ENCODE results near the gene MAP7.
A peak's percentile ranks its signal among the peaks of the same experiment; 100 is the strongest.
"Not testable (repeated sequence)": the region's sequence is repeated elsewhere in the genome, so short reads cannot be mapped to it uniquely, and the experiment has no call there.

MAP7 gene

GRCh38 chr6:136331461-136331860 lies 218.8 kb downstream of the MAP7 start:
- DNase-seq = no peak

GRCh38 chr6:136330634-136331033 lies 219.6 kb downstream of the MAP7 start:
- DNase-seq = no peak

GRCh38 chr6:136326038-136326553 lies 224.1 kb downstream of the MAP7 start:
- DNase-seq = no peak

- DNase-seq = no peak
Observed at GRCh38 chr6:136324686-136325380, 225.4 kb downstream of the MAP7 start.

- no peak for DNase-seq
Observed at GRCh38 chr6:136323431-136324112, 226.7 kb downstream of the MAP7 start.

- no peak for DNase-seq
Observed at GRCh38 chr6:136319732-136320131, 230.5 kb downstream of the MAP7 start.

GRCh38 chr6:136318676-136319075 lies 231.5 kb downstream of the MAP7 start:
- DNase-seq = no peak

- DNase-seq = no peak
Observed at GRCh38 chr6:136317971-136318370, 232.3 kb downstream of the MAP7 start.

- DNase-seq = peak; percentile 59
Observed at GRCh38 chr6:136317021-136317694, 233.1 kb downstream of the MAP7 start.

- no peak for DNase-seq
Observed at GRCh38 chr6:136315594-136315993, 234.6 kb downstream of the MAP7 start.

- no peak for DNase-seq
Observed at GRCh38 chr6:136312975-136313374, 237.2 kb downstream of the MAP7 start.

- DNase-seq = no peak
Observed at GRCh38 chr6:136309729-136310311, 240.4 kb downstream of the MAP7 start.

GRCh38 chr6:136309171-136309570 lies 241.1 kb downstream of the MAP7 start:
- DNase-seq = no peak

- not testable (repeated sequence) for DNase-seq
Observed at GRCh38 chr6:136308469-136308868, 241.8 kb downstream of the MAP7 start.

- no peak for DNase-seq
Observed at GRCh38 chr6:136307351-136307750, 242.9 kb downstream of the MAP7 start.

GRCh38 chr6:136306466-136306865 lies 243.8 kb downstream of the MAP7 start:
- no peak for DNase-seq

GRCh38 chr6:136304410-136304809 lies 245.8 kb downstream of the MAP7 start:
- DNase-seq = no peak

GRCh38 chr6:136303516-136303915 lies 246.7 kb downstream of the MAP7 start:
- DNase-seq = no peak

GRCh38 chr6:136294621-136295020 lies 255.6 kb downstream of the MAP7 start:
- no peak for DNase-seq

All from stimulated activated CD8-positive, alpha-beta memory T cell treated with anti-CD3 and anti-CD28 coated beads, Interleukin-4, amount 100 ng/mL, for 48 hours (primary cell).